ENCODE measurements around the gene IGFL4. TPM values are rescaled to one million over a fixed set of nuclear protein-coding genes. Genes with fewer than 3 reads are reported as not detected.

The IGFL4 gene
- total and polyA plus RNA-seq, 2 of the 8 experiments (the other 6 are each of a cell fraction or from before 2014, with no cell fraction given): 0.05 to 0.11 TPM

DNA sequence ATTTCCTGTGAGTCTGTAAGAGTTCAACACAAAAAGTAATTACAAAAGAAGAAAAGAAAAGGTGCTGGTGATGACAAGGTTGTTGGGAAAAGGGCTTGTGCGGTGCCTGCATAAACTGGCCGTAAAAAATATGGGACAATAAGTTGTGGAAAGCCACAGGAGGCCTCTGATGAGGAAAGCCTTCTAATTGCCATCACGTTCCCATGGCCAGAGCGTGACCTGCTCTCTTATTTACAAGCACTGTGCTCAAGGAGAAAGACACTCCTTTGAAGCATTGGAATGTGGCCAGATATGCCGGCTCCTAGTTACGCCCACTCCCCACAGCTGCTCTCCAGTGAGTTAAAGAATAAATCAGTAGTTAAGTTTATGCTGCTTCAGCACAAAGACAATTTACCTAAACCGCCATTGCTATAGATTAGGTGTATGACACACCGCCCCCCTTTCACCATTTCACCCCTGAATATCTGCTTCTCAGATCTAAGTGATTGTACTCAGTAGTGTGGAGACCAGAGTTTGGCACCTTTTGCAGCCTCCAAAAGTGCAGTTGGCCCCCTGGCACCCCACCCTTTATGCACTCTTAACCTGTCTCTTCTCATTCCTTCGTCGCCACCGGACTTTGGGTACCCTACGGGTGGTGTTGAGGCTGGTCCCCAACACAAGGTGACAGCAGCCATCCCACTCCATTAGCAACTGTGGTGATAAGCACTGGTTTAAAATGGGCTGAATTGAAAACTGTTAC lies 9.8 kb downstream of the IGFL4 start:
- Histone ChIP-seq H3K4me1 (replicated peaks in 1 of 4; ENCODE audit: control insufficient read depth in 3 of 4, insufficient read depth in 4 of 4, low read length in 3 of 4) (no peaks in the 10 kb centered on the region), H2AFZ (ENCODE audit: low read length) (no peak overlapping the region), H3K9ac (replicated peaks in 1 of 4; ENCODE audit: extremely low read depth in 1 of 4, low read depth in 3 of 4, low read length in 3 of 4) (no peak overlapping the region), H4K8ac (ENCODE audit: extremely low read depth, insufficient read depth, low read length) (no peak overlapping the region), H3K18ac (ENCODE audit: extremely low read depth, low read length) (no peak overlapping the region), H3K27ac (ENCODE audit: low read depth, low read length) (no peak overlapping the region), H3K79me2 (ENCODE audit: control insufficient read depth in 1 of 2, insufficient read depth in 2 of 2, low read length in 2 of 2) (no peaks in the 10 kb centered on the region), H3K27me3 (replicated peaks in 1 of 4; ENCODE audit: control insufficient read depth in 3 of 4, extremely low read depth in 1 of 4, insufficient read depth in 3 of 4, low read length in 3 of 4) (no peaks in the 10 kb centered on the region), H2BK20ac (ENCODE audit: low read length) (no peak overlapping the region), H3K23me2 (ENCODE audit: low read depth, low read length) (no peaks in the 10 kb centered on the region), H3K9me3 (ENCODE audit: insufficient read depth in 2 of 2, low read depth in 1 of 2, low read length in 1 of 2) (no peaks in the 10 kb centered on the region; a peak in 1 of 4 replicates), H4K91ac (replicated peaks; ENCODE audit: insufficient read length, low read length) (no peak overlapping the region), H2BK120ac (replicated peaks; ENCODE audit: low read depth, low read length) (no peak overlapping the region), H2AK5ac (ENCODE audit: low read depth, low read length) (no peak overlapping the region), H4K20me1 (replicated peaks in 1 of 2; ENCODE audit: control insufficient read depth in 1 of 2, insufficient read depth in 2 of 2, low read length in 2 of 2) (no peaks in the 10 kb centered on the region), H3K79me1 (ENCODE audit: low read depth, low read length) (no peaks in the 10 kb centered on the region), H2BK12ac (ENCODE audit: low read depth, low read length) (no peak overlapping the region), H3K56ac (replicated peaks; ENCODE audit: insufficient read length, low read depth, low read length) (no peak overlapping the region), H3K23ac (ENCODE audit: insufficient read length) (no peak overlapping the region), H3K4ac (replicated peaks; ENCODE audit: insufficient read length, low read depth, low read length) (no peak overlapping the region), H4K5ac (ENCODE audit: insufficient read length, low read depth, low read length) (no peak overlapping the region), H3K4me2 (ENCODE audit: insufficient read depth in 1 of 2, low read depth in 2 of 2, low read length in 2 of 2) (no peak overlapping the region), H2BK5ac (ENCODE audit: low read depth, low read length) (no peak overlapping the region), H3K36me3 (ENCODE audit: control insufficient read depth in 2 of 4, insufficient read depth in 4 of 4, low read length in 3 of 4) (no peaks in the 10 kb centered on the region), H3K14ac (ENCODE audit: insufficient read length) (no peak overlapping the region), H3K4me3 (ENCODE audit: extremely low read depth in 1 of 4, insufficient read depth in 2 of 4, low read depth in 3 of 4, low read length in 4 of 4) (no peak overlapping the region), H2BK15ac (ENCODE audit: low read length) (no peak overlapping the region)
- FAIRE-seq (no peak), DNase-seq (ENCODE audit: low read depth in 1 of 2, low spot score in 2 of 2) (no peak)
- POLR2A ChIA-PET (ENCODE audit: partially characterized antibody): no interaction called here
- 88% methylated on average over 12 of the region's 12 CpGs; no CpG with 5 or more reads in 1 of the 2 experiments for WGBS, 2 experiments (ENCODE audit: extremely low coverage in 1 of 2, insufficient coverage in 1 of 2, insufficient read length in 1 of 2, insufficient replicate concordance in 2 of 2, low coverage in 1 of 2, low lambda C conversion rate in 2 of 2, missing lambda C conversion rate in 1 of 2)
- CTCF ChIA-PET (ENCODE audit: partially characterized antibody): interaction anchor here (0.7 to 17.0 kb wide), 3 partner anchors 16 to 47 kb away, joined by 3 to 250 read pairs (median 21); no protein-coding TSS in a partner anchor
- TF ChIP-seq FOSL1 (IDR thresholded peaks at IDR 0.05; ENCODE audit: insufficient read depth, low read depth, low read length) (no peak), CEBPB (IDR thresholded peaks at IDR 0.05; ENCODE audit: low read depth, low read length) (no peak), RXRA (IDR thresholded peaks at IDR 0.05; ENCODE audit: insufficient read depth, low read depth, low read length) (no peak)
